ENCODE data around the gene SGCD.

The SGCD gene

GRCh38 chr5:156456857-156457256 lies 129.9 kb downstream of the SGCD start:
- no peak for DNase-seq (ENCODE audit: low spot score)

DNA sequence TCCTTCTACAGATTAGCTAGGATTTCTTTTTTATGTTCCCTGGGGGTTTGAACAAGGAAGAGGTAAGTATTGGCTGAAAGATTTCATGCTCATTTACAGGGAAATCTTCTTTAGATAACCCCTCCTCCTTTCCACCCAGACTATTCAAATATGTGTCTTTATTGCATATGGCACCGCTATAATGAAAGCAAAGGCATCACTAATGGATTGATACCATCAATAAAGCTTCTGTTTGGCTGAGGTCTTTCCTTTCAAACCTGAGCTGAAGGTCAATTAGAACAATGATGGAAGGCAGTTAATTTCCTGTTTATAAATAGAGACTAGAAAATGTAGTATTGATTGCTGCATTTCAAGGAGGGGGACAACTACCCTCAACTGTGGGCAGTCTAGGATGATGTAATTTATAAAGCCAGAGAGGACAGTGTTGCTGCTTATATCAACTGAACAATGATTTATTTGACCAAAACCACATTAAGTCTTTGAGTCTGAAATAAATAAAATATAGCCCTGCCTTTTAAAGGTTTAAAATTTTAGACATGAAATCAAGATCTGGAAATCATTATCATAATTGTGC lies 132.9 kb downstream of the SGCD start:
- no peak for DNase-seq (ENCODE audit: low spot score)

GRCh38 chr5:156460471-156460870 lies 133.5 kb downstream of the SGCD start:
- no peak for DNase-seq (ENCODE audit: low spot score)

DNA sequence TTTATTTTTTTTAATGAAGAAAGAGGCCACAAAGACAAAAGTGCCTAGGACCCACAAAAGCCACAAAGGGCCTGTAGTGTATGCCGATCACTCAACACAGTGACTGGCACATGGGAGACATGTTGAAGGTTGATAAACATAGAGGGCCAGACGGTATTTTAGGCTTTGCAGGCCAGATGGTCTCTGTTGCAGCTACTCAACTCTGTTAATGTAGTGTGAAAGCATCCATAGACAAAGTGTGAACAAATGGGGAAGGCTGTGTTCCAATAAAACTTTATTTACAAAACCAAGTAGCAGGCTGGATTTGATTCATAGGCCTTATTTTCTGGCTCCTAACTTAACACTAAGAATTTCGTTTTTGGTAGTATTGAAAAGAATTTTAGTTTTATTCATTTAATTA lies 139.9 kb downstream of the SGCD start:
- DNase-seq (ENCODE audit: low spot score), result no peak

- DNase-seq (ENCODE audit: low spot score), result peak; percentile 37
Observed at GRCh38 chr5:156469636-156470035, 142.7 kb downstream of the SGCD start.

DNA sequence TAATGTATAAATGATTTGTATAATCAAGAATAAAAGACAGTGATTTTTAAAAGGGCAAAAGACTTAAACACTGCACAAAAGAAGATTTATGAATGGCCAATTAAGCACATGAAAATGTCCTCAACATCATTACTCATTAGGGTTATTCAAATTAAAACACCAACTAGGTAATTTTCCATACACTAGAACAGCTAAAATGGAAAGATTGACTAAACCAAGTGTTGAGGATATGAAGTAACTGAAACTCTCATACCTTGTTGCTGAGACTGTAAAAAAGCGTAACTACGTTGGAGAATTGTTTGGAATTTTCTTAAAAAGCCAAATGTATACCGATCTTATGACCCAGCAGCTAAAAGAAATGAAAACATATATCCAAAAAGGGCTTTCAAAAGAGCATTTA lies 144.9 kb downstream of the SGCD start:
- no peak for DNase-seq (ENCODE audit: low spot score)

DNA sequence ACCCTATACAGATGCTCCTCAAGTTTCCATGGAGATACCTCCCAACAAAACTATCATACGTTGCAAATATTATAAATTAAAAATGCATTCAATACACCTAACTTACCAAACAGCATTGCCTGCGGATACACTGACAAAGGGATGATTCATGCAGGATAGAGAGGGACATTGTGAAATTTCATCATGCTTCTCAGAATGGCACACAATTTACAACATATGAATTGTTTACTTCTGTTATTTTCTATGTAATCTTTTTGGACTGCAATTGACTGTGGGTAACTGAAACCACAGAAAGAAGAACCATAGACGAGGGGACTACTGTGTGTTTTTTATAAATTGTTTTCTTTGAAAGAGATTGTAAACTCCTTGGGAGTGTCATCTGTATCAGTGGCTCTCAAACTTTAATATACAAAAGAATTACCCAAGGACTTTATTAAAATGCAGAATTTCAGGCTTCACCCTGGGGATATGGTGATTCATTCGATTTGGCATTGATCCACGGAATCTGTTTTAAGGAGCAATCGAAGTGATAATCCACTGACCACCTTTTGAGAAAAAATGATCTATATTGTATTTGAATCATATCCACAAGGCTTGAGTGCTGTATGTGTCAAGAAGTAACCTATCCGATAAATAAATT lies 146.4 kb downstream of the SGCD start:
- no peak for DNase-seq (ENCODE audit: low spot score)

DNA sequence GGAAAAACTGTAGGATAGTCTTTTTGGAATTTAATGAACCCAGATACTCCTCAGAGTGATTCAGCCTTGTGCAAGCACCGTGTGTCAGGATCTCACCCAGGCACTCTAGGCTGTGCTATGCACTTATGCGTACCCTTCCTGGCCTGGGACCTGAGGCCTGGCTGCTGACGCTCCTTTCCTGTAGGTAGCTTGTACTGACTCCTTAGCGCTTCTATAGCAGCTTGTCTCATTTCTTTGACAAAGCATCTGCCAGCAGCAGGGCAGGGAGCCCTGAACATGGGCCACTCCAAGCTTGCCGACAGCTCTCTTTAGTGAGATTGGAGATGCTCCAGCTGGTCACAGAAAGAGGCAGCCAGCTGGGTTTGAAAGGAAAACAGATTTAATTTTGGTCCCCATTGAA lies 147.3 kb downstream of the SGCD start:
- peak; percentile 65 for DNase-seq (ENCODE audit: low spot score)

DNA sequence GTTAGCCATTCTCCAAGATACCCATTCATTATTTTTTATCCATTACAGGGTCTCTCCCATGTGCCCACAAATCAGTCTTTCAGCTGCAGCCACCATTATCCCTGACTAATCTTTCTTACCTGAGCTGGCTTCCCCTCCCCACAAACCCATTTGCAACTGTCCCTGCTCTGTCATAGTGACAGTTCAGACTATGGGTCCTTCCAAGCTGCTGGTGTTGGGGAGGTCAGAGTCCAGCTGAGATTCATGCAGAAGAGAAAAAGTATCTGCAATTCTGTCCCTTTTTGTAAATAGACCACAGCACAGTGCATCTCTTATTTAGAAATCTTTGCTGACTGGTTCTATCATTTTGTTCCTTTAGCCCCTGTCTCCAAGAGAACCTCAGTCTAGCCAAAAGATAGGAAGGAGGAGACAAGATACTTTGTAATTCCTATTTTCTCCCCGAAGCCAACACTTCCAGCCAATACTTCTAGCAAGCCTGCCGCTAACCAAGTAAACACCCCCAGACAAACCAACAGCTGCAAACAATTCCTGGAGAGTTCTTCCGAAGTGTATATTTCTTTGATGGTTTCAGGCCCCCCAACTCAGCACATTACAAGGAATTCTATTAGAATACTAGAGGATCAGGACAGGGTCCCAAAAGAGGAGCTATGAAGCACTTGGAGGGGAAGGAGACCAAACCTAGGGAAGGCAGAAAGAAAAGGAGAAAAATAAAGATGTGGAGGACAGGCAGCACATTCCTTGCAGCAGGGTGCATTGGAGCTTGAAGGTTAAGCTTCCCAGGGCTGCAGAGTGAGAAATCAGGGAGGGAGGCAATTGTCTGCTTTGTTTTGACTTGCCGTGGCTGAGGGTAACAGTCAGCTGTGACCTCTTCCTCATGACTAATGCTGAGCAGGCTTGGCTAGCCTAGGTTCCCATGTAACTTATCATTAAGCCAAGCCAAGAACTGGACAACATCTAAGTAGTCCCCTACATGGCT lies 148.5 kb downstream of the SGCD start:
- DNase-seq (ENCODE audit: low spot score), result no peak

- DNase-seq (ENCODE audit: low spot score), result no peak
Observed at GRCh38 chr5:156476158-156476551, 149.2 kb downstream of the SGCD start.

DNA sequence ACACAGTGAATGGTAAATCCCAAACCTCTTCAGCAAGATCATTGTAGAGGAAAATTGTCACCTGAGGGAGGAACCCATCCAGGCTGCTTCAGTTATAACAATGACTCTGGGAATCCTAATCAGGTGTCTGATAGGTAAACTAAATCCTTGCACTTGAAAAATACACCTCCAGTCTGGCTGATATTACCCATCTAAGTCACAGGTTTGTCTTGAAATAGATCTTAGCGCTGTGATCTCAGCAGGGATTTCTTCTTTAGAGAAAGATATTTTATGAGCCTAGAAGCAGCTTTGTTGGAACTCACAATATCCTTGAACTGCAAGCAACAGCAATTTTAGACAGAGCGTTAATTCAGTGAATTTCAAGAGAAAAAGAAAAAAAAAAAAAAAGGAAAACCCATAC lies 149.7 kb downstream of the SGCD start:
- no peak for DNase-seq (ENCODE audit: low spot score)

DNA sequence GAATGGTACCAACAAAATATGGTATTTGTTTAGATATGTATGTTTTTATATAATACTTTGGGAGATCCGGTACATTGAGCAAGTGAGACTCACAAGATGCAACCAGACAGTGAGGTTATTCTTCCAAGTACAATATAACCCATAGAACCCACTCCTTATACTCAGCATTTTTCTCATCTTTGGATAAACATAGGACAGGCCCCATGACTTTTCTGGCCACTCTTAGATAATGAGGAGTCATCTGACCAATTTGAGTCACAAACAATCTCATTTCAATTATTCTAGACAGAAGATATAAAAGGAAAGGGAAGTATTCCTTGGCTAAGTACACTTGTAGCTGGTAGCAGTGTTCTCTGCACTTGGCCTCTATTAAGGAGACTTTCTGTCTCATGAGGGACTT lies 150.2 kb downstream of the SGCD start:
- DNase-seq (ENCODE audit: low spot score), result no peak

GRCh38 chr5:156479849-156480248 lies 152.9 kb downstream of the SGCD start:
- DNase-seq (ENCODE audit: low spot score), result no peak

- no peak for DNase-seq (ENCODE audit: low spot score)
Observed at GRCh38 chr5:156481741-156482140, 154.8 kb downstream of the SGCD start.

- no peak for DNase-seq (ENCODE audit: low spot score)
Observed at GRCh38 chr5:156482818-156483217, 155.9 kb downstream of the SGCD start.

DNA sequence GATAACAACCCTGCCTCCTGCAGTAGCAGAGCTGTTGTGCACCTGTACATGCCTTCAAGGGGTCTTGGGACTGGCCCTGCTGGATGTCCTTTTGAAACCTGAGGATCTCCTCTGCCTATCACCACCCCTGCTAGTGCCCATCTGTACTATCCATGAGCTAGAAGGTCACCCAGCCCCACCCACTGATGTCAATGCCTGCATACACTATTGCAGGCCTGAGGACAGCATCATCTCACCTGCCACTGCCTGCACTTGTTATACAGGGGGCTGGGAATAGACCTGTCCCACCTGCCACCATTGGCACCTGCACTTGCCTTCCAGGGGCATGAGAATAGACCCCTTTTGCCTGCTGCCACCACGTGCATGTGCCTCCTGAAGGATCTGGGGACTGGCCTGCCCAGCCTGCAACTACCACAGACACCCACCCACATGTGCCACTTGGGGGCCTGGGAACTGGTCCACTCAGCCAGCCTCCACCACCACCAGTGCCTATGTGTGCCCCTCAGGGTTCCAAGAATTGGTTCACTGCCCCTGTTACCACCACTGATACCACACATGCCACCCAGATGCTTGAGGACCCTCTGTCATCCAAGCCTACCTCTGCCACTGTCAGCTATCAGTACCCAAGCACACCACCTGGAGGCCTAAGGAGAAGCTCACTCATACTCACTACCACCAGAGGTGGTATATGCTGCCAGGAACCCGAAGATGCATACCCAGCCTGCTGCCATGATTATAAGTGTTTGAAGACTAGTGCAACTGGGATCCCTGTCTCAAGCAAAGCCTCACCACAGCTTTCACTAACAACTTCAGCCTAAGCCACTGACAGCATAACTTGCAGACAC lies 159.7 kb downstream of the SGCD start:
- no peak for DNase-seq (ENCODE audit: low spot score)

DNA sequence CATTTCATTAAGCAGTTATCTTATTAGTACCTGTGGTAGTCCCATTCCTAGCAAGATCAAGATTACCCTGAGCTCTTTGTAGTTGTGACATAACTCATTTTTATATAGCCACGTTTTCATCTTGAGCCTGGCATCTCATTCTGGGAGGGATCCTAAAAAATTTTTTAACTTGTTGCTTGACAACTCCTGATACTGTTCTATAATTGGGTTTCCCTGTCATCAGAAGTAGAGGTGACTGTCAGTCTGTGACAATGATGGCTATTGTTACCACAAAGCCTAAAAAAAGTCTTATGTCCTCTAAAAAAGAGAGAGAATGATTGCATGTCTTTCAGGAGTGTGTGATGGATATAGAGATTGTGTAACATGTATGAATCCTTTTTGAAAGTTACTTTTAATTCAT lies 164.8 kb downstream of the SGCD start:
- no peak for DNase-seq (ENCODE audit: low spot score)

DNA sequence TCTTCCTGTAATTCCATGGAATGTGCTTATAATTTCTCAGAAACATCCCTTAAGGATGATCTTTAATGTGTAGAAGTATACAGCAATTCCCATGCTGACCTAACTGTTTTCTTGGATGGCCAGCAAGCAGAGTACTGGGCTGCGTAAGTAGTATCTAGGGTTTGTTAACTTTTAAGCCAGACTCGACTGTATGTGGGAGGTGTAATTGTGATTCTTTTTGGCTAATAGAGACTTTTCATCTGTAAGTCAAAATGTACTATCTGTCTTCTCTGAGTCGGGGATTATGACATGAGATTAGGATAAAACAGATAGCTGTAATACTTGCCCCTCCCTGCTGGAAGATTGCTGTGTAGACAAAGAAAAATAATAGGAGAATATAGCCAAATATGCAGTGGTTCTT lies 169.3 kb downstream of the SGCD start:
- DNase-seq (ENCODE audit: low spot score), result no peak

DNA sequence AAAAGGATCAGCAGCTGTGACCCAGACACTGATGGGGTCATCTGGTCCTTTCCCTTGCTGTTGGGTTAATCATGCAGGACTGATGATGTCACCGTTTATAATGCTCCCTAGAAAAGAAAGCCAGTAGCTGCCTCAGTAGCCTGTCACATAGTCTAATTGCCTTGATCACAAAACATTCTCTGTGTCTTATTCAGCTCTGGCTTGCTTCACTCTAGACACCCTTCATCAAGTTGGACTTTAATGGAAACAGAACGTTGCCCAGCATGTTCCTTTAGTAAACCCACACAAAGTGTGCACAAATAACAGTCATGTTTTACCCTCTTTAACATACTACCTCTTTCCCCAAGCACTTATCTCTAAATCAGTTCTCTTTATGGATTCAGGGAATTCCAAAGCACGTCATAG lies 170.8 kb downstream of the SGCD start:
- DNase-seq (ENCODE audit: low spot score), result peak; percentile 57

DNA sequence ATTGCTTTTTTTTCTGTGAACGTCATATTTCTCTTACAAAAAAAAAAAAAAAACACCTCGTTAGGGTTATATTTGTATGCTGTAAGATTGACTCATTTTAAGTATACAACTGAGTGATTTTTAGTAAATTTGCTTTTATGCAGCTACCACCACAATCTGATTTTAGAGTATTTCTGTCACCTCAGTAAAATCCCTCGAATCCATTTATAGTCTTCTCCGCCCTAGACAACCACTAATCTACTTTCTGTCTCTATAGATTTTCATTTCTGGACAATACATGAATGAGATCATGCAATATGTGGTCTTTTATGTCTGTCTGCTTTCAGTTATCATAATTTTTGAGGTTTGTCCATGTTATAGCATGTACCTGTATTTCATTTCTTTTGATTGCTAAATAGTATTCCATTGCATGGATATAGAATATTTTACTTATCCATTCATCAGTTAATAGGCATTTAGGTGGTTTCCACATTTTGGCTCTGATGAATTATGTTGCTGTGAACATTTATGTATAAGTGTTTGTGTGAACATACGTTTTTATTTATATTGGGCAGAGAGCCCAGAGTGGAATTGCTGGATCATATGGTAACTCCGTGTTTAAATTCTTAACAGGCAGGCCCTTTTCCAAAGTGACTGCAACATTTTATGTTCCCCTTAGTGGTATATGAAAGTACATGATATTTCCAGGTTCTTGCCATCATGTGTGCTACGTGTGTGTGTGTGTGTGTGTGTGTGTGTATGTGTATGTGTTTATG lies 171.4 kb downstream of the SGCD start:
- DNase-seq (ENCODE audit: low spot score), result no peak

GRCh38 chr5:156500755-156501154 lies 173.8 kb downstream of the SGCD start:
- no peak for DNase-seq (ENCODE audit: low spot score)

All from putamen (tissue), 1 donor.